Measurements from ENCODE around the gene SPIN1.

DNA sequence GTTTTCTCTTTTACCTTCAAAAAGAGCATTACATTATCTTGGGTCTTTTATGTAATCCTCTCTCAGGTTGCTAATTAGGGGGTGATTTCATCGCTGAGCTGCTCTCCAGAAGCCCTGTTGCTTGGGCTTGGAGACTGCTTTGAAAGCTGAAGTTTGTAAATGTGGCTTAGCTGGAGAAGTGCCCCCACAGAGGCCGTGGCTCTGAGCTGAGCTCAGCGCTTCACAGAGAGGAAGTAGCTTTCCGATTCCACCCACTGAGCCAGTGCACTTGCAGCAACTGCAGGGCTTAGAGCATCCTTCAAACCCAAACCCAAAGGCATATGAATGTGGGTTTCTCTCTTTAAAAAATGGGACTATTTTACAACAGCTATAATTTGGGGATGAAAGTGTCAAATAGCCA lies 133.1 kb downstream of the SPIN1 start:
- TF ChIP-seq, protein P1, sequence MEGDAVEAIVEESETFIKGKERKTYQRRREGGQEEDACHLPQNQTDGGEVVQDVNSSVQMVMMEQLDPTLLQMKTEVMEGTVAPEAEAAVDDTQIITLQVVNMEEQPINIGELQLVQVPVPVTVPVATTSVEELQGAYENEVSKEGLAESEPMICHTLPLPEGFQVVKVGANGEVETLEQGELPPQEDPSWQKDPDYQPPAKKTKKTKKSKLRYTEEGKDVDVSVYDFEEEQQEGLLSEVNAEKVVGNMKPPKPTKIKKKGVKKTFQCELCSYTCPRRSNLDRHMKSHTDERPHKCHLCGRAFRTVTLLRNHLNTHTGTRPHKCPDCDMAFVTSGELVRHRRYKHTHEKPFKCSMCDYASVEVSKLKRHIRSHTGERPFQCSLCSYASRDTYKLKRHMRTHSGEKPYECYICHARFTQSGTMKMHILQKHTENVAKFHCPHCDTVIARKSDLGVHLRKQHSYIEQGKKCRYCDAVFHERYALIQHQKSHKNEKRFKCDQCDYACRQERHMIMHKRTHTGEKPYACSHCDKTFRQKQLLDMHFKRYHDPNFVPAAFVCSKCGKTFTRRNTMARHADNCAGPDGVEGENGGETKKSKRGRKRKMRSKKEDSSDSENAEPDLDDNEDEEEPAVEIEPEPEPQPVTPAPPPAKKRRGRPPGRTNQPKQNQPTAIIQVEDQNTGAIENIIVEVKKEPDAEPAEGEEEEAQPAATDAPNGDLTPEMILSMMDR (conservative IDR thresholded peaks at IDR 0.05): no peak
- no peak for TF ChIP-seq ZFX (IDR thresholded peaks at IDR 0.05)

All from C4-2B (cell line).